ENCODE data around the gene NUP188.
"Not testable (repeated sequence)": the region's sequence is repeated elsewhere in the genome, so short reads cannot be mapped to it uniquely, and the experiment has no call there.

Gene NUP188

DNA sequence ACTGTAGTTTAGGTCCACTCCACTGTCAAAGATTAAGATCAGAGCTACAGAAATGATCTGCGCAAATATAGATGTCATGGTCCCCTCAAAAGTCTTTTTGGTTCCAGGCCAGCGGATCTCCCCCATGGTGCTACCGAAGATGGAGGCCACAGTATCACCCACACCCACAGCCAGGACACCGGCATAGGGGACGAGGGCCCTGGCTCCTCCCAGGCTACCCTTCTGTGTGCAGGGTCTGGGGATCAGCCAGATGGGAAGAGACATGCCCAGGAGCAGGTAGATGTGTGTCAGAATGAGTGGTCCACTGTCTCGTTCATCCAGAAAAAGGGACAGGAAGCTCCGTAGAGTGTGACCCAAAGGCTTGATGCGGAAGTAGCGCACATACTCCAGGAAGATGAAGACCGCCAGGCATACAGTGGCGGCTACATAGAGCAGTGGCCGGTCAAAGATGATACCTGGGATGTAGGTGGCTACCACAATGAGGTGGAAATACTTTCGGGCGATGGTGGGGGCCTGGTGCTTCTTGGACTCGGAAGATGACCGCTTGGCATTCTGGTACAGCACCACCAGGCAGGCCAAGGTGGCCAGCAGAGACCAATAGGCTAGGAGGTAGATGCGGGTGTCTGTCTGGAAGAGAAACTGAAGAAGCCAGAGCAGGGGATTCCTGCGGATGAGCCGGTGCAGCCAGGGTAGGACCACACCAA is 1.5 kb upstream of the NUP188 start:
- DNase-seq (ENCODE audit: low read depth) = no peak

DNA sequence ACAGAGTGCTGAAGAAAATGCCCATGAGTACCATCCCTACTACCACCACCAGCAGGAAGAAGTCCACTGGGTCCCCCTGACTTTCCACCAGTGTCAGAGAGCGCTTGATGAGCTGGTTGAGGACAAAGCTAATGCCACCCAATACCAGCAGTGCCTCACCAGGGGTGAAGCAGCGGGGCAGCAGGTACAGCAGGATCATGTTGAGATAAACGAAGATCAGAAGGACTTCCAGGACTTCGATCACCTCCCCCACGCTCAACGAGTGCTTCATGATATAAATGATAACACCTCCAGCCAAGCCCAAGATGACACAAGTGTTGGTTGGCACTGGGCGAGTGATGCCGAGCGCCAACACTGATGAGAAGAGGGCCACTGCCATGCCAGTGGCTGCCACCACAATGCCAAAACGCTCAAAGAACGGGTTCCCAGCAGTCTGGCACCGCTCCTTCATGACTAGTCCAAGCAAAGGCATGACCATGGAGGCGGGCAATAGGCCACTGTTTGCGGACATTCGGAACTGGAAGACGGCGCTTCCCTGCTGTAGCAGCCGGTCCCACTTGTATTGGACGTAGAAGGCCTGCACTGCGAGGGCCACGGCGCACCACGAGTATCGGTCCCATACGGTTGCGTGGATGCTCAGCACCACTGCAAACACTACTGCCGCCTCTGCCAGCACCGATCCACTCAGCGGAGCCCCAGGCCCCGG is 775 bp upstream of the NUP188 start:
- no peak for DNase-seq (ENCODE audit: low read depth)

GRCh38 chr9:128947277-128947526 is 297 bp upstream of the NUP188 start:
- DNase-seq (ENCODE audit: low read depth) = no peak

GRCh38 chr9:128961403-128961802 is 13.9 kb downstream of the NUP188 start:
- not testable (repeated sequence) for DNase-seq (ENCODE audit: low read depth)

- no peak for DNase-seq (ENCODE audit: low read depth)
These were observed 22.0 kb downstream of the NUP188 start for GRCh38 chr9:128969491-128969890.

GRCh38 chr9:128972956-128973355 is 25.5 kb downstream of the NUP188 start:
- DNase-seq (ENCODE audit: low read depth) = no peak

- no peak for DNase-seq (ENCODE audit: low read depth)
These were observed 31.6 kb downstream of the NUP188 start for GRCh38 chr9:128979111-128979510.

- DNase-seq (ENCODE audit: low read depth) = no peak
These were observed 36.0 kb downstream of the NUP188 start for GRCh38 chr9:128983536-128983935.

- no peak for DNase-seq (ENCODE audit: low read depth)
These were observed 39.2 kb downstream of the NUP188 start for GRCh38 chr9:128986671-128987070.

DNA sequence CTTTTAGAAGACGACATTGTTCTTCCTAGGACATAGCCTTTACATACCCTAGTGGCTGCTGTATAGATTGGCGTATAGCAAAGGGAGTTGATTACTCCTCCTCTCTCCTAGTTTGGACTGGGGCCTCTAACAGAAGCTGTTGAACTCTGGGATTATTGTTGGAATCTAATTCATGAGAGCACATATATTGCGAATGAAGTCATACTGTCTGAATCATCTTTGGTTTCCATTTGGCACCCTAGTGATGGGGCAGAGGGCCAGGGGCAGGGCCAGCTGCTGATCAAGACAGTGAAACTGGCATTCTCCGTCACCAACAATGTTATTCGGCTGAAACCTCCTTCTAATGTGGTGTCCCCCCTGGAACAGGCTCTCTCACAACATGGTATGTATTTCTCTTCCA is 40.3 kb downstream of the NUP188 start:
- peak; percentile 72 for DNase-seq (ENCODE audit: low read depth)

- no peak for DNase-seq (ENCODE audit: low read depth)
These were observed 45.5 kb downstream of the NUP188 start for GRCh38 chr9:128992995-128993394.

- DNase-seq (ENCODE audit: low read depth) = no peak
These were observed 48.3 kb downstream of the NUP188 start for GRCh38 chr9:128995791-128996190.

- no peak for DNase-seq (ENCODE audit: low read depth)
These were observed 51.0 kb downstream of the NUP188 start for GRCh38 chr9:128998462-128998861.

GRCh38 chr9:128999581-129000206 is 52.2 kb downstream of the NUP188 start:
- no peak for DNase-seq (ENCODE audit: low read depth)

GRCh38 chr9:129001504-129002325 is 54.2 kb downstream of the NUP188 start:
- DNase-seq (ENCODE audit: low read depth) = no peak

GRCh38 chr9:129002992-129003391 is 55.5 kb downstream of the NUP188 start:
- DNase-seq (ENCODE audit: low read depth) = no peak

DNA sequence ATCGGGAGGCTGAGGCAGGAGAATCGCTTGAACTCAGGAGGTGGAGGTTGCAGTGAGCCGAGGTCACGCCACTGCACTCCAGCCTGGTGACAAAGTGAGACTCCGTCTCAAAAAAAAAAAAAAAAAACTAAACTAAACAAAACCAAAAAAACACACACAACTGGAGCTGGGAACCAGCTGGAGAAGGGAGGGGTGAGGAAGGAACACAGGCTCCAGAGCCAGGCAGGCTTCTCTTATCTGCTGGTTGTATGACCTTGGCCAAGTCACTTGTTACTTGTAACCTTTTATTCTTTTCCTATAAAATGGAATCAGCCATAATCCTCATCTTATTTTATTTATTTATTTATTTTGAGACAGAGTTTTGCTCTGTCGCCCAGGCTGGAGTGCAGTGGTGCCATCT is 56.7 kb downstream of the NUP188 start:
- DNase-seq (ENCODE audit: low read depth) = not testable (repeated sequence)

DNA sequence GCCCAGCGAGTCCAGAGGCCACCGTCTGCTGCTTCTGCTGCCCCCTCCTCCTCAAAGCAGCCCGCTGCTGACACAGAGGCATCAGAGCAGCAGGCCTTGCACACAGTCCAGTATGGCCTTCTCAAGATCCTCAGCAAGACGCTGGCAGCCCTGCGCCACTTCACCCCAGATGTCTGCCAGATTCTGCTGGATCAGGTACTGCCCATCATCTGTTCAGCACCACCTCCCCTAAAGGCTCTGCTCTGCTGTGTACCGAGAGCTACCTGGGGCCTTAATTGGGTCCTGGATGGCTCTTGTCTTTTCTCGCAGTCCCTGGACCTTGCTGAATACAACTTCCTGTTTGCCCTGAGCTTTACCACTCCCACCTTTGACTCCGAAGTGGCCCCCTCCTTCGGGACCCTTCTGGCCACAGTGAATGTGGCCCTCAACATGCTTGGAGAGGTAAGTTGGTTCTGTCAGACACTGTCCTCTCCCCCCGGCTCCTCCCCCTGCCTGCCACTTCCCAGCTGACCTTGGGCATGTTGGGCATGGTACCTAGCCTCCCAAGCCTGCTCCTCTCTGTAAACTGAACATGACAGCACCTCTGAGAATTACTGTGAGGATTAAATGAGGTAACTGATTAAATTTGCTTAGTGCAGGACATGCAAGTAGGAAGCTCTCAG is 58.0 kb downstream of the NUP188 start:
- DNase-seq (ENCODE audit: low read depth) = no peak

GRCh38 chr9:129006328-129007034 is 59.0 kb downstream of the NUP188 start:
- peak; percentile 63 for DNase-seq (ENCODE audit: low read depth)

DNA sequence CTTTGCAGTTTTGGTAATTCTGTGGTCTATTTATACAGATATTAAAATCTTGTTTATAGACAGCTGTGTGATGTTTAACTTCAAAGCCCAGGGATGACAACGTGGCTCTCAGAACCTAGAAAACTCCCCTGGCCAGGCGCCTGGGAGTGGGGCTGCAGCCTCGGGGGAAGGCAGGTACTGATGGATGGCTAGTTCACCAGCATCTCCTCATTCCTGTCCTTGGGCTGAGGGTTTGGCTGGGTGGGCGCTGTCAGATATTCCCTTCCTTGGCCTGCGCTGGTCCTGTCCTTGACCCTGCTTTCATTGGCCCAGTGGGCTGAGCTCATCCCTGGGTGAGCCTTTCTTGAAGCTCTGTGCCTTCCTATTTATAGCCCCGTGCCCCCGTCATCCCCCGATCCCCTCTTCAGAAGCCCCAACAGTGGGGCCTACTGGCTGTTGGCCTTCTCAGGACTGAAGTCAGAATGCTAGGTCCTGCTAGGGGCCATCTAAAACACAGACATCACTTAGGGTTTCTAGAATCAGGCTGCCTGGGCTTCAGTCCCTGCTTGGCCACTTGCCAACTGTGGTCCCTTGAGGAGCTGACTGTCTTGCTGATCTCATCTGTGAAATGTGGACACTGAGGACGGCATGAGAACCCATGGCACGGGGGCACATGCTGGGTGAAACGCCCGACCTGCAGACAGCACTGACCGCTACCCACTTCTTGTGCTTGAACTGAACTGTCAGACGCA is 59.7 kb downstream of the NUP188 start:
- no peak for DNase-seq (ENCODE audit: low read depth)
